HG02870 (cell line): ENCODE measurements around the gene TRIM65.
A peak's percentile ranks its signal among the peaks of the same experiment; 100 is the strongest.
"Not testable (repeated sequence)": the region's sequence is repeated elsewhere in the genome, so short reads cannot be mapped to it uniquely, and the experiment has no call there.

Source experiments
- ATAC-seq: cut with Tn5 transposase; IDR thresholded peaks from one replicate; pipeline ENCODE4 v1.9.1; 2021; ENCODE audit warnings: mild to moderate bottlenecking, moderate library complexity; ENCODE audit not compliant: unreplicated experiment

The TRIM65 gene

GRCh38 chr17:75854881-75855309 lies 41.9 kb downstream of the TRIM65 start:
- ATAC-seq: no peak

- ATAC-seq: no peak
These were observed 42.5 kb downstream of the TRIM65 start for GRCh38 chr17:75854101-75854748.

- no peak for ATAC-seq
These were observed 43.3 kb downstream of the TRIM65 start for GRCh38 chr17:75853433-75853832.

- not testable (repeated sequence) for ATAC-seq
These were observed 45.1 kb downstream of the TRIM65 start for GRCh38 chr17:75851693-75851991.

- no peak for ATAC-seq
These were observed 45.6 kb downstream of the TRIM65 start for GRCh38 chr17:75850928-75851692.

- ATAC-seq: no peak
These were observed 47.0 kb downstream of the TRIM65 start for GRCh38 chr17:75849724-75850123.

- ATAC-seq: no peak
These were observed 47.5 kb downstream of the TRIM65 start for GRCh38 chr17:75849279-75849646.

- no peak for ATAC-seq
These were observed 48.0 kb downstream of the TRIM65 start for GRCh38 chr17:75848523-75849278.

GRCh38 chr17:75847614-75848522 lies 48.9 kb downstream of the TRIM65 start:
- ATAC-seq: no peak

GRCh38 chr17:75846692-75847613 lies 49.8 kb downstream of the TRIM65 start:
- ATAC-seq: no peak

- ATAC-seq: no peak
These were observed 50.6 kb downstream of the TRIM65 start for GRCh38 chr17:75845933-75846691.

- peak; percentile 70 for ATAC-seq
These were observed 51.6 kb downstream of the TRIM65 start for GRCh38 chr17:75845058-75845711.

GRCh38 chr17:75844530-75845057 lies 52.2 kb downstream of the TRIM65 start:
- ATAC-seq: no peak

- no peak for ATAC-seq
These were observed 52.9 kb downstream of the TRIM65 start, which contains the start of gene UNC13D for GRCh38 chr17:75843577-75844529. Gene UNC13D (minus strand): TSS chr17:75844404. CDS start chr17:75844337, 67 bp downstream.

- ATAC-seq: no peak
These were observed 53.7 kb downstream of the TRIM65 start for GRCh38 chr17:75842963-75843576.

GRCh38 chr17:75842411-75842810 lies 54.3 kb downstream of the TRIM65 start:
- no peak for ATAC-seq

GRCh38 chr17:75840799-75841164 lies 56.0 kb downstream of the TRIM65 start:
- ATAC-seq: no peak
